ENCODE results near the gene TSPAN33.

Gene TSPAN33

GRCh38 chr7:129134356-129134987 is 10.0 kb upstream of the TSPAN33 start:
- in situ Hi-C loops (cut with MboI; ENCODE audit: low sequenced_read_pairs), result no loop called here

DNA sequence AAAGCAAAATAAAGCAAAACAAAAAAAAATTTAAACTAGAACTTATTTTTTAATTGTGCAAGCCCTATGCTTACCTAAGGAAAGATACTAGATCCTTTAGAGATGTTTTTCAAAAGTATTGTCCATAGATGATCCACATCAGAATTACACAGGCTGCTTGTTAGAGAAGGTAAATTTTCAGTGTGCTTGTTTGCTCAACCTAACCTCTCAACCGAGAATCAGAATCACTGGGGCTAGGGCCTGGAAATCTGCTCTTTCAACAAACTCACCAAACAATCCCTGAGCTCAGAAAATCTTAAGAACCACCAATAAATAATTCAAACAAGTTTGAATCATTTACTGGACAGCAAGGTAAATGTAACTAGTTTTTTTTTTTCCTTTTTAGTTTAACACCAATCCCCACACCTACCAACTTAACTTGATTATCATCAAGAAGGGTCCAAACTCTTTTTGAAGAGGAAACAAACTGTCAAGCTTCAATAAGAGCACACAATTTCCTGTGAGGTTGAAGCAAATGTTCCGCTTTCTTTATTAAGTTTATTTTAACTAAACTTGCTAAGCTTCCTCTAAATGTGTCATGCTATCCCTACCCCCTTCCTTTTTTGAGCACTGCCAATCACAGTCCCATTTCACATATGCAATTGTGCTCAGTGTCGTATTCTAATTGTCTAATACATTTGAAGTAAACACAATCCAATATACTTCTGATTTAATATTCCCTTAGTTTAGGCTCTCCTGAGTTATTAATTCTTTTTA is 7.4 kb upstream of the TSPAN33 start:
- in situ Hi-C loops (cut with MboI; ENCODE audit: low sequenced_read_pairs), result no loop called here

DNA sequence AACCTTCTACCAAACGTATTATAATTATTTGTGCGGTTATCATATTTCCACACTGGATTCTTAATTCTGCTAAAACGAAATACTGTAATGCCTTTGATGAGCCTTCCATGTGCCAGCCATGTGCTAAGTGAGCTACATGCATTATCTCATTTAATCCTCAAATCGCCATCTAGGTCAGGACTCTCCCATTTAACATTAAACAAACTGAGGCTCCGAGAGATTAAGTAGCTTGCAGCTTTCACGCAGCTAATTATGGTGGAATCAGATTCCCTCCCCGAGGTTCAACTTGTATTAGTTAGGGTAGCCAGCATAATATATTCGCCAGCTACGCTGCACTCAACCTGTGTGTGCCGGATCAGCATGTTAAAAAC is 798 bp upstream of the TSPAN33 start:
- in situ Hi-C loops (cut with MboI; ENCODE audit: low sequenced_read_pairs), result no loop called here

DNA sequence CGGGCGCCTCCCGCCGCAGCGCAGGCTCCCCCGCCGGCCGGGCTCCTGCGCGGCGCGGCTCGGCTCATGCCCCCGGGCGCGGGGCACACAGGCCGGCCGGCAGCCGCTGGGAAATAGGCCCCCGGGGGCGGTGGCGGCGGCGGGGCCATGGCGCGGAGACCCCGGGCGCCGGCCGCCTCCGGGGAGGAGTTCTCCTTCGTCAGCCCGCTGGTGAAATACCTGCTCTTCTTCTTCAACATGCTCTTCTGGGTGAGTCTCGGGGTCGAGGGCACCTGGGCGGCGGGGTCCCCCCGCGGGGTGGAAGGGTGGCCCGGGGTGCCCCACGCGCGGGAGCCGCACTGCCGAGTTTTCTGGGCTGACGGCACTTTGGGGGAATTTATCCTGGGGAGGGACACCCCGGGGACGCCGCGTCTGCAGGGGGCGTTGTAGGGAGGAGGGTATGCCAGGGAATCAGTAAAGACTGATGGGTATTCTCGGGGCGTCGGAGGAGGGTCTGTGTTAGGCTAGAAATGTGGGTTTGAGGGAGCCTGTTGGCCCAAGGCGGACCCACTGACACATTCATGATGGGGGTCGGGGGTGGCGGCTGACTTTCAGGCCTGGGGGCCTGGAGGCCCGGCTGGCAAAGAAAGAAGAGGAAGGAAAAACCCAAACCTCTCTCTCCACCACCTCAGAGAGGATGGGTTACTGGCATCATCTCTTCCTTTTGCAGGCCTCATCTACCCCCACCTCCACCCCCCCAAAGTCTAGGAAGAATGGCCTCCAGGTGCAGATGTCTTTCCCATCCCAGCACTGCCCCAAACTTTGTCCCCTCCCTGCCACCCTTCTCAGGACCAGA is 544 bp downstream of the TSPAN33 start:
- in situ Hi-C loops (cut with MboI; ENCODE audit: low sequenced_read_pairs), result no loop called here

DNA sequence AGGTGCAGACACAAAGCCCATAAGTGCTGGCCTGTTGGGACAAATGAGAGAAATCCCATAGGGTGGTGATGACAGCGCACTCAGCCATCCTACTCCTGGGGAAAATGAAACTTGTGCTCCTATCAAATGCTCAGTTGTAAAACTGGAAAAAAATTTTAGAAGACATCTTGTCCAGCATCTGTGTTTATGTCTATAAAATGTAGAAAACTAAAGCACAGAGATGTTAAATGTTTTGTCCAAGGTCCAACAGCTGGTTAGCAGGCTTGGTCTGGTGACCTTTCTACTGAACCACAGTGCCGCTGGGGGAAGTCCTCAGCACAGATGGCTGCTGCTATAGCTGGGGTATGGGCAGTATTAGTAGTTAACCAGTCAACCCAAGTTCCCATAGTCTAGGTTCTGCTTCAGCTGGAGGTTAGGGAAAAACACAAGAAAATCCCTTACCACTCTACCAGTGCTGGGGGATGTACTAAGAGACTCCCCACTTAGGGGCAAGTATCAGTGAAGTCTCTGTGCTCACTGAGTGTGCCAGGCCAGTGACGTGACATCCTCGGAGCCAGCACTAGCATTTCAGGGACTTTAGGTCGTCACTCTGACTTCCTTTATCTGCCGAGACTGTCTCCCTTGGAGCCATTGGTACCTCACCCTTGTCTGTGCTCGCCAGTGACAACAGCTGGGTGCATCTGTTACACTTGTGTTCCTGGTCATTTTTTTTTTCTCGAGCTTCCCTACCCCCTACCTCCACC is 1.9 kb downstream of the TSPAN33 start:
- in situ Hi-C loops (cut with MboI; ENCODE audit: low sequenced_read_pairs), result no loop called here

DNA sequence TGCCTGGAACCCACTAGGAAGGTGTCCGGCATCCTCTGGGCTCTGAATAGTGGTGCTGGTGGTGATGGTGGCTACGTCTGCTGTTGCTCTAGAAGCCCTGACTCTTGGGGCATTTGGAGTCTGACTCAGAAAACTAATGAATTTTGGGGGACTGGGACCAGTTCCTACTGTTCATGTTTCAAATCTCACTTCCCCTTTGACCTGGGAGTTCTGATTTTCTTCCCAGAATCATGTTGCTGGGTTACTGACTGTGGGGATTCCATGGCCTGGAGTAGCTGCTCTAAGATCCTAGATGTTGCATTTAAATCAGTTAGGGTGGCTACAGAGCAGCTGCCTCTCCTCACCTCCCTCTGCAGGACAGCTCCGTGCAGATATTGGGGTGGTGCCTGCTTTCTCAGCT is 3.2 kb downstream of the TSPAN33 start:
- in situ Hi-C loops (cut with MboI; ENCODE audit: low sequenced_read_pairs), result no loop called here

DNA sequence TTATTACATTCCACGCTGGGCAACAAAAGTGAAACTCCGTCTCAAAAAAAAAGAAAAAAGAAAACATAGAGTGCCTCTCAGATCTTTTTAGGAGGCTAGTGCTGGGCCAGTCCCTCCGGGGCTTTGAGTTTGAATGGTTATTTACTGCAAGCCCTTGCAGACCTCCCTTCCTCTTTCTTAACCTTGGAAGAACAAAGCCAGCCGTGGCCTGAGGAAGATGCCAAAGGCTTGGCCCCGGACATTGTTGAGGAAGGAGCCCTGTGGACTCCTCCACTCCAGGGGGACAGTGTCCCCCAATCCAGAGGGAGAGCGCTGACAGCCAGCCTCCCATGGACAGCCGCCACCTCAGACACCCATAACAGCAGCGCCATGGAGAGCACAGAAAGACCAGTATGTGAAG is 5.0 kb downstream of the TSPAN33 start:
- in situ Hi-C loops (cut with MboI; ENCODE audit: low sequenced_read_pairs), result no loop called here

DNA sequence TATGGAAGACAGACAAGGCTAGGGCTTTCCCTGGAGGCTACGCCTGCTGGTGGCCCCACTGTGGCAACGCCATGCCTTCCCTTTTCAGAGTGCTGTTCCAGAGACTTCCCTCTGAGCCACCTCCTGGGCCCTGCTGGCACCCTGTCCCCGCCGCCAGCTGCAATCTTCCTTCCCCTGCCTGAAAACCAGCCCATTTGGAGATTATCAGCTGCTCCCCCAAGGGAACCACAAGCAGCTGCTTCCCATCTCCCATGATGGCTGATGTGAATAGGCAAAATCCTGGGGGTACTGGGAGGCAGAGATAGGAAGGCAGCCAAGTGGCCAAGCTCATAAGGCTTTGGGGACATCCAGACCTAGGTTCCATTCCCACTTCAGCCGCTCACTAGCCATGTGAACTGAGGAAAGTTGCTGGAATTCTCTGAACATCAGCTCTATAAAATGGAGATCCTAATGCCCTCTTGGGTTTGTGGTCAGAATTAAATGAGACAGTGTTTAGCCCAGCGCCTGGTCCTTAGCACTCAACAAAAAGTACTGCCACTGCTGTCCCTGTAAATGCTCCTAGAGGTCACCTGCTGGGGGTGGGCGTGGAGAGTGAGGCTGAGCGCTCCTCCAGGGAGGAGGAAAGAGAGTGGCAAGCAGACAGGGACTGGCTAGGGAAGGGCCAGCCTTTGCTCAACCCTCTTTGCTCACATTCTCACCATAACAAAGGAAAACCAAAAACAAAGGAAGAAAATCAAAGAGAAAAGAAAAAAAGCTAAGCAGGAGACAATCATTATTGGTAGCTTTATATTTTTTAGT is 5.9 kb downstream of the TSPAN33 start:
- in situ Hi-C loops (cut with MboI; ENCODE audit: low sequenced_read_pairs), result no loop called here

DNA sequence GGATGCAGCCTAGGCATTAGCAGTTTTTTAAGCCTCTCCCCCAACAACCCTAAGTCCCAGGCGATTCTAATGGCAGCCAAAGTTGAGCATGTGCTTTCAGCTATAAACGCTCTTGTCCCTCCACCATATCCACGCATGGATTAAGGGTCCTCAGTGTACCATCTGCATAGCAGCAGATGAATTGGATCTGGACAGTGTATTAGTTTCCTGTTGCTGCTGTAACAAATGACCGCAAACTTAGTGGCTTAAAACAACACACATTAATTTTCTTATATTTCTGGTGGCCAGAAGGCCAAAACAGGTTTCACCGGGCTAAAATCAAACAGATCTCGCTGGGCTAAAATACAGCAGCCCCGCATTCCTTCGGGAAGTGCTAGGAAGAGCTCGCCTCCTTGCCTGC is 13.1 kb downstream of the TSPAN33 start:
- in situ Hi-C loops (cut with MboI; ENCODE audit: low sequenced_read_pairs), result no loop called here

GRCh38 chr7:129159539-129159938 is 15.0 kb downstream of the TSPAN33 start:
- in situ Hi-C loops (cut with MboI; ENCODE audit: low sequenced_read_pairs), result no loop called here

GRCh38 chr7:129160161-129160905 is 15.8 kb downstream of the TSPAN33 start:
- in situ Hi-C loops (cut with MboI; ENCODE audit: low sequenced_read_pairs), result no loop called here

- in situ Hi-C loops (cut with MboI; ENCODE audit: low sequenced_read_pairs), result no loop called here
Measured at GRCh38 chr7:129161524-129162225, 17.2 kb downstream of the TSPAN33 start.

DNA sequence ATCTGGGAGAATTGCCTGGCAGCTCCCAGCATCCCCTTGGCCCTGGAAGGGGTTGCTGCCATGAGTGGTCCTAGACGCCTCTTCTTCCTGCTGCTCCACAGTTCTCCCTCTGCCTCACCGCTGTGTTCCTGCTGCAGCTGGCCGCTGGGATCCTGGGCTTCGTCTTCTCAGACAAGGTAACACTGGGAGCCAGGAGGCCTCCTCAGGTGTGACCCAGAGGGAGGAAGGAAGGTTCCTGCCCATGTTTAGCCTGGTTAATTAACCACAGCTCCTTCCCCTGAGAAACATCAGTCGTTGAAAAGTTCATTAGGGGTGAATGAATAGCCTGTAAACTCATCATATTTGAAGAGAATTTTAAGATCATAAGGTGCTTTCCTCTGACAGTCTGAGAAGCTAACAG is 18.2 kb downstream of the TSPAN33 start:
- in situ Hi-C loops (cut with MboI; ENCODE audit: low sequenced_read_pairs), result no loop called here

- in situ Hi-C loops (cut with MboI; ENCODE audit: low sequenced_read_pairs), result no loop called here
Measured at GRCh38 chr7:129163875-129164544, 19.5 kb downstream of the TSPAN33 start.

GRCh38 chr7:129166745-129167144 is 22.2 kb downstream of the TSPAN33 start:
- in situ Hi-C loops (cut with MboI; ENCODE audit: low sequenced_read_pairs), result no loop called here

- in situ Hi-C loops (cut with MboI; ENCODE audit: low sequenced_read_pairs), result no loop called here
Measured at GRCh38 chr7:129167817-129168216, 23.3 kb downstream of the TSPAN33 start.

DNA sequence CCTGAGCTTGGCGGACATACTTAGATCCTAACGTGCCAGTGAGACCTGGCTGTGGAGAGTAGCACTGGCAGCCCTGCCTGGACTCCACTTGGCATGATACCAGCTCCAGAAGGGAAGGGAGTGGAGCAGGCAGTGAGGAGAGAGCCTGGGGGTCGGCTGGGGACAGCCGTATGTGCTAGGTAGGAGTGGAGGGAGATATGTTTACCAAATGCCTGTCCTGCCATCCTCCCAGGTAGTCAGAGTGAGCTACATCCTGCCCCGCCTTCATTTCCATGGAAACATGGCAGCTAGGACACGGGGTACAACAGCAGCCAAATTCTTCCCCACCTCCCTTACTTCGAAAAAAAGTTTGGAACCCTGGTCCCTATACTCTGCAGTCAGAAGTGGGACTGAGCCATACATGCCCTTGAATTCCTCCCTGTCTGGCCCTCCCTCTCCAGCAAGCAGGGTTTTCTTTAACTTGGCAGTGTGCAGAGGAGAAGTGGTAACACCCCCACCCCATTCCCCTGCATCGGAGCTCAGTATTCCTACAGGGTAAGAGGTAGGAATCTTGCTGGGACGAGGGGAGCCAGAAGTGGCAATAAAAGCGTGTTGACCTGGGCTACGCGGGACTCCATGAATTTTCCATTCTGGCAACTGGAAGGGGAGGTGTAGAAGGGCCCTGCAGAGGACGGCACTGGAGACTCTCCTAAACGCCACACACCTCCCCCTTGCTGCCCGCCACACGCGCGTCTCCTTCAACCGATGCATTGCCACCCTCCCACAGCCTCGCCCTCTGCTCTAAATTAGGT is 23.9 kb downstream of the TSPAN33 start:
- in situ Hi-C loops (cut with MboI; ENCODE audit: low sequenced_read_pairs), result no loop called here

- in situ Hi-C loops (cut with MboI; ENCODE audit: low sequenced_read_pairs), result no loop called here
Measured at GRCh38 chr7:129169171-129169671, 24.7 kb downstream of the TSPAN33 start.

All from hTERT RPE-1 (cell line).